Body of pancreas (tissue), 4 donors: ENCODE results near the gene TMEM98. TPM values are rescaled to one million over a fixed set of nuclear protein-coding genes. Genes with fewer than 3 reads are reported as not detected.
"Not testable (repeated sequence)": the region's sequence is repeated elsewhere in the genome, so short reads cannot be mapped to it uniquely, and the experiment has no call there.

Experiments
- ATAC-seq: fragments of 150-250 bp; one replicate; pipeline ENCODE4 v1.9.1; 2016
- DNase-seq, 4 donors: peaks; one replicate each; pipeline ENCODE4 v3.0.0-alpha.2; 2019
- H3K27ac ChIP-seq, 4 donors: fragments of 200-600 bp; sonication (generic); 1 replicate in 3 of 4; 2 replicates in 1 of 4; pipeline versions ENCODE4 v1.5.1 to v1.6.1; 2016 to 2019; ENCODE audit warnings: mild to moderate bottlenecking in 1 of 4, mixed read lengths in 1 of 4, moderate library complexity in 1 of 4
- H3K27me3 ChIP-seq, 2 donors: fragments of 200-600 bp; sonication (generic); one replicate each; pipeline ENCODE4 v1.6.0; 2016; ENCODE audit warnings: mild to moderate bottlenecking in 1 of 2
- H3K36me3 ChIP-seq, 2 donors: fragments of 200-600 bp; sonication (generic); replicated peaks in 1 of 2; 2 replicates each; pipeline ENCODE4 v1.5.1; 2016; ENCODE audit warnings: low read depth in 2 of 2; ENCODE audit not compliant: insufficient read depth in 1 of 2
- H3K4me1 ChIP-seq: fragments of 200-600 bp; sonication (generic); one replicate; pipeline ENCODE4 v1.6.0; 2016
- H3K4me3 ChIP-seq, 2 donors: fragments of 200-600 bp; sonication (generic); 1 replicate in 1 of 2; 2 replicates in 1 of 2; pipeline ENCODE4 v1.5.1; 2016 to 2019
- H3K9me3 ChIP-seq, 3 donors: fragments of 200-600 bp; sonication (generic); 1 replicate in 2 of 3; 2 replicates in 1 of 3; pipeline ENCODE4 v1.5.1; 2016
- POLR2A ChIP-seq, 3 donors: fragments of 450-650 bp; IDR thresholded peaks; one replicate each; pipeline ENCODE4 v1.6.1; 2016; ENCODE audit warnings: antibody characterized with exemption in 3 of 3, mild to moderate bottlenecking in 2 of 3
- WGBS, 2 donors: methylation state at CpG; one replicate each; pipeline ENCODE4 v1.1.5; 2017; 5-methylcytosine and 5-hydroxymethylcytosine counted together
- intact Hi-C: fragments of 100-400 bp; cut with DNase I; formaldehyde crosslinking; loops from one replicate; pipeline ENCODE4 v1.15.1; 2023
- total RNA-seq, 2 donors: library from RNA; depleted of rRNA; stranded (reverse); fragments of >200 nt; gene quantifications; one replicate each; pipeline ENCODE4 v1.1.0, GENCODE V29; 2016
- TF ChIP-seq, protein P1 (sequence below), 7 experiments: fragments of 450-650 bp in 4 of 7; fragments of 200-600 bp in 3 of 7; sonication (generic) in 3 of 7; IDR thresholded peaks; one replicate each; pipeline ENCODE4 v1.5.1; 2016 to 2019; ENCODE audit warnings: antibody characterized with exemption in 7 of 7

The TMEM98 gene
- total RNA-seq, 2 donors from 2014 or later = 88.2 to 99.2 TPM

DNA sequence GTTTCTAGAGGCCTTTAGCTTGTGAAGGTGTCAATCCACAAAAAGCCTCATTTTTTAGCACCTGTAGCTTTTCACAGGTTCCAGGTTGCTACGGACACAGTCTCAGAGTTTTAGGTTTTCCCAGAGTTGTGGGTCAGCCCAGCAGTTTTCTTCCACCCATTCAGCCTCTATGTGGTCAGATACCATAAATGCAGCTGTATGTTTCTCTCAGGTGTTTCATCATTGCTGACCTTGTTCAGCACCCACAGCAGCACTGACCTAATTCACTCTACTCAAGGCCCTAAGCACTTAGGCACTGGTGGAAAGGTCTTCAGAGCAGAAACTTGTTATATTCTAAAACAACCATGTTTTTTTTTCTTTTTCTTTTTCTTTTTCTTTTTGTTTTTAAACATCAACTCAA, 48.7 kb downstream of the TMEM98 start:
- TF ChIP-seq, protein P1, sequence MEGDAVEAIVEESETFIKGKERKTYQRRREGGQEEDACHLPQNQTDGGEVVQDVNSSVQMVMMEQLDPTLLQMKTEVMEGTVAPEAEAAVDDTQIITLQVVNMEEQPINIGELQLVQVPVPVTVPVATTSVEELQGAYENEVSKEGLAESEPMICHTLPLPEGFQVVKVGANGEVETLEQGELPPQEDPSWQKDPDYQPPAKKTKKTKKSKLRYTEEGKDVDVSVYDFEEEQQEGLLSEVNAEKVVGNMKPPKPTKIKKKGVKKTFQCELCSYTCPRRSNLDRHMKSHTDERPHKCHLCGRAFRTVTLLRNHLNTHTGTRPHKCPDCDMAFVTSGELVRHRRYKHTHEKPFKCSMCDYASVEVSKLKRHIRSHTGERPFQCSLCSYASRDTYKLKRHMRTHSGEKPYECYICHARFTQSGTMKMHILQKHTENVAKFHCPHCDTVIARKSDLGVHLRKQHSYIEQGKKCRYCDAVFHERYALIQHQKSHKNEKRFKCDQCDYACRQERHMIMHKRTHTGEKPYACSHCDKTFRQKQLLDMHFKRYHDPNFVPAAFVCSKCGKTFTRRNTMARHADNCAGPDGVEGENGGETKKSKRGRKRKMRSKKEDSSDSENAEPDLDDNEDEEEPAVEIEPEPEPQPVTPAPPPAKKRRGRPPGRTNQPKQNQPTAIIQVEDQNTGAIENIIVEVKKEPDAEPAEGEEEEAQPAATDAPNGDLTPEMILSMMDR (IDR thresholded peaks at IDR 0.05) = peak in 1 of 7 experiments; percentile 16
- TF ChIP-seq POLR2A (IDR thresholded peaks at IDR 0.05) = no peak
- H3K4me3 ChIP-seq = no peak overlapping the region
- ATAC-seq = peak; percentile 91
- 18 to 63% methylated on average over 1 of the region's 1 CpG for WGBS, 2 donors
- H3K4me1 ChIP-seq = peaks cover 30% of the 10 kb centered on the region
- H3K9me3 ChIP-seq = peaks cover 0 to 5% (median 0%) of the 10 kb centered on the region in 3 donors
- H3K27ac ChIP-seq = peak overlapping the region in 3 of 4 donors; percentile 76 to 87 (median 78)
- H3K36me3 ChIP-seq = no peaks in the 10 kb centered on the region
- H3K27me3 ChIP-seq = no peaks in the 10 kb centered on the region
- DNase-seq = peak; percentile 42 to 78 (median 64)
- intact Hi-C loops = no loop called here

DNA sequence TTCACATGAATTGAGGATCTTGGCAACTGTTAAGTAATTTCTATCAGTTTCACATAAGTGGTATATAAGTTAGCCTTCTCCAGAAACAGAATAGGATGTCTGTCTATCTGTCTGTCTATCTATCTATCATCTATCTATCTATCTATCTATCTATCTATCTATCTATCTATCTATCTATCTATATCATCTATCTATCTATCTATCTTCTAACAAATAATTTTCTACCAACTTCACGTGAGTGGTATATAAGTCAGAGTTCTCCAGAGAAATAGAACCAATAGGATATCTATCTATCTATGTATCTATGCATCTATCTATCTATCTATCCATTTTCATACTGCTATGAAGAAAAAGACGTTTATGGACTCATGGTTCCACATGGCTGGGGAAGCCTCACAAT, 52.3 kb downstream of the TMEM98 start:
- H3K9me3 ChIP-seq = peaks cover 0 to 8% (median 0%) of the 10 kb centered on the region in 3 donors
- TF ChIP-seq, protein P1 (IDR thresholded peaks at IDR 0.05) = no peak
- TF ChIP-seq POLR2A (IDR thresholded peaks at IDR 0.05) = no peak
- H3K4me3 ChIP-seq = no peak overlapping the region
- peaks cover 16% of the 10 kb centered on the region for H3K4me1 ChIP-seq
- no peaks in the 10 kb centered on the region for H3K27me3 ChIP-seq
- DNase-seq (no peak), ATAC-seq (no peak)
- H3K36me3 ChIP-seq = no peaks in the 10 kb centered on the region
- no peak overlapping the region for H3K27ac ChIP-seq
- intact Hi-C loops = no loop called here
- WGBS, 2 donors = 68 to 75% methylated on average over 2 of the region's 2 CpGs

DNA sequence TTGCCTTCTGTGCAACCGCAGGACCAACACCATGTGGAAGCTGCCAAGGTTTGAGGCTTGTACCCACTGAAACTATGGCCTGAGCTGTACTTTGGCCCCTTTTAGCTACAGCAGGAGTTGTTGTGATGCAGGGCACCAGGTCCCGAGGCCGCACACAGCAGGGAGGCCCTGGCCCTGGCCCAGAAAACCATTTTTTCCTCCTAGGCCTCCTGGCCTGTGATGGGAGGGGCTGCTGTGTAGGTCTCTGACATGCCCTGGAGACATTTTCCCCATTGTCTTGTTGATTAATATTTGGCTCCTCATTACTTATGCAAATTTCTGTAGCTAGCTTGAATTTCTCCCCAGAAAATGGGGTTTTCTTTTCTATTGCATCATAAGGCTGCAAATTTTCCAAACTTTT, 53.7 kb downstream of the TMEM98 start:
- H3K9me3 ChIP-seq, intact Hi-C loops, H3K27ac ChIP-seq, DNase-seq, H3K4me3 ChIP-seq, H3K36me3 ChIP-seq, H3K27me3 ChIP-seq, H3K4me1 ChIP-seq, ATAC-seq: not testable (repeated sequence)
- WGBS, 2 donors = 81% methylated on average over 3 of the region's 3 CpGs; no CpG with 5 or more reads in 1 of the 2 donors

DNA sequence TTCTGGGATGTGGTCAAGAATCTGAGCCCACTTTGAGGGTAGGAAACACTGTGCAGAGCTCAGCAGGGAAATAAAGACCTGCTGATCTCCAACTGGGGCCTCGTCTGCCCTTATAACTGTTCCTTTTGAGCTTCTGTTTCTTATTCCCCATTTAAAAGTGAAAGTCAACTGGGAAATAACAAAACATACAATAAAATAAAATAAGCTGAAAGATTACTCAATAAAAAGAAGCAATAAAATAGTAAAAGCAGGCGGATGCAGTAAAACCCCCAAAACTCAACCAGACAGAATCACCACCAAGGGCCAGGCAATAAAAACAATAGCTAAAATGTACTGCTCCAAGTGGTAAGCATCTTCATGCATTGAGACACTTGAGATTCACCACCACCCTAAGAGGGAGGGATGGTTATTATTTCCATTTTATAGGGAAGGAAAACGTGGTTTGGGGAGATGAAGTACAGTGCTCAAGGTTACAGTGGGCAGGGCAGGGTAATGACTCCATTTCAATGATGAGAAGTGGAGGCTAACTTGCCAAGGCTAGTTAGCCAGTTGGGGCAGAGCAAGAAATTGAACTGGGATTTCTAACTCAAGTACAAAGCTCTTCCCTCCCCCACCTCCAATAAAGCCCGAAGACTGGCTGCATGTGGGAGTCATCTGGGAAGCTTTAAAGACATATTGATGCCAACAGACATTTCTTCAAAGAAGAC, 57.2 kb downstream of the TMEM98 start:
- Histone ChIP-seq H3K27ac (no peak overlapping the region), H3K36me3 (no peaks in the 10 kb centered on the region), H3K9me3 (peaks cover 0 to 8% (median 0%) of the 10 kb centered on the region in 3 donors), H3K4me3 (no peak overlapping the region), H3K4me1 (no peaks in the 10 kb centered on the region), H3K27me3 (no peaks in the 10 kb centered on the region)
- 77 to 85% methylated on average over 4 of the region's 4 CpGs for WGBS, 2 donors
- DNase-seq (no peak), ATAC-seq (no peak)
- TF ChIP-seq POLR2A (IDR thresholded peaks at IDR 0.05) = no peak
- TF ChIP-seq, protein P1 (IDR thresholded peaks at IDR 0.05) = no peak
- intact Hi-C loops = no loop called here

DNA sequence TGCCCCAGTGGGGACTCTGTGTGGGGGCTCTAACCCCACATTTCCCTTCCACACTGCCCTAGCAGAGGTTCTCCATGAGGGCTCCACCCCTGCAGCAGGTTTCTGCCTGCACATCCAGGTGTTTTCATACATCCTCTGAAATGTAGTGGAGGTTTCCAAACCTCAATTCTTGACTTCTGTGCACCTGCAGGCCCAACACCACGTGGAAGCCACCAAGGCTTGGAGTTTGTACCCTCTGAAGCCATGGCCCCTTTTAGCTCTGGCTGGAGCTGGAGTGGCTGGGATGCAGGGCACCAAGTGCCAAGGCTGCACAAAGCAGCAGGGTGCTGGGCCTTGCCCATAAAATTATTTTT, 59.5 kb downstream of the TMEM98 start:
- DNase-seq, H3K27ac ChIP-seq, H3K27me3 ChIP-seq, ATAC-seq, H3K4me3 ChIP-seq, H3K9me3 ChIP-seq, intact Hi-C loops, H3K36me3 ChIP-seq: not testable (repeated sequence)
- 56 to 57% methylated on average over 1 of the region's 1 CpG for WGBS, 2 donors
- H3K4me1 ChIP-seq = peaks cover 11% of the 10 kb centered on the region

DNA sequence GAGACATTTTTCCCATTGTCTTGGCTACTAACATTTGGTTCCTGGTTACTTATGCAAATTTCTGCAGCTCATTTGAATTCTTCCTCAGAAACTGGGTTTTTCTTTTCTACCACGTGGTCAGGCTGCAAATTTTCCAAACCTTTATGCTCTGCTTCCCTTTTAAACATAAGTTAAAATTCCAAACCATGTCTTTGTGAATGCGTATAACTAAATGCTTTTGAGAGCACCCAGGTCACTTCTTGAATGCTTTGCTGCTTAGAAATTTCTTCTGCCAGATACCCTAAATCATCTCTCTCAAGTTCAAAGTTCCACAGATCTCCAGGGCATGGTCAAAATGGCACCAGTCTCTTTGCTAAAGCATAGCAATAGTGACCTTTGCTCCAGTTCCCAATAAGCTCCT, 59.9 kb downstream of the TMEM98 start:
- ATAC-seq, H3K9me3 ChIP-seq, H3K27ac ChIP-seq, intact Hi-C loops, DNase-seq, H3K27me3 ChIP-seq, H3K36me3 ChIP-seq, H3K4me3 ChIP-seq: not testable (repeated sequence)
- peaks cover 15% of the 10 kb centered on the region for H3K4me1 ChIP-seq
- 76 to 78% methylated on average over 2 of the region's 2 CpGs for WGBS, 2 donors
